ENCODE data around the gene CLEC7A.
A peak's percentile ranks its signal among the peaks of the same experiment; 100 is the strongest.

DNA sequence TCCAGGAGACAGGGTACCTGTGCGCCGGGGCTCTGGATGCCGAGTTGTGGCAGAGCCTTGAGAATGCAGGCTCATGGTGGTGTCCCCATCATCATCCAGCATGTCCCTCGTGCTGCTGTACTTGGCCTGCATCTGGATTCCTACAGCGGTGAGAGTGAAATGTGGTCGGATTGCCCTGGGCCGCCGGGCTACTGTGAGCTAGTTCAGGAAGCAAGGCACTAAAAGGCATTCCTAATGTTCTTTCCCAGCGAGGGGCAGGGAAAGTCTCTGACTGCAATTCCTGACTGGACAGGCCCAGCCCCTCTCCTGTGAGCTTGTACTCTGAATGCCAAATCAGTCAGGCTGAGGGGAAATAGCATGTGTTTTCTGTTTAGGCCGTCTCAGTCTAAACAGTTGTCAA, 31.2 kb downstream of the CLEC7A start, which contains the start of gene CLEC1A:
- TF ChIP-seq, protein P1, sequence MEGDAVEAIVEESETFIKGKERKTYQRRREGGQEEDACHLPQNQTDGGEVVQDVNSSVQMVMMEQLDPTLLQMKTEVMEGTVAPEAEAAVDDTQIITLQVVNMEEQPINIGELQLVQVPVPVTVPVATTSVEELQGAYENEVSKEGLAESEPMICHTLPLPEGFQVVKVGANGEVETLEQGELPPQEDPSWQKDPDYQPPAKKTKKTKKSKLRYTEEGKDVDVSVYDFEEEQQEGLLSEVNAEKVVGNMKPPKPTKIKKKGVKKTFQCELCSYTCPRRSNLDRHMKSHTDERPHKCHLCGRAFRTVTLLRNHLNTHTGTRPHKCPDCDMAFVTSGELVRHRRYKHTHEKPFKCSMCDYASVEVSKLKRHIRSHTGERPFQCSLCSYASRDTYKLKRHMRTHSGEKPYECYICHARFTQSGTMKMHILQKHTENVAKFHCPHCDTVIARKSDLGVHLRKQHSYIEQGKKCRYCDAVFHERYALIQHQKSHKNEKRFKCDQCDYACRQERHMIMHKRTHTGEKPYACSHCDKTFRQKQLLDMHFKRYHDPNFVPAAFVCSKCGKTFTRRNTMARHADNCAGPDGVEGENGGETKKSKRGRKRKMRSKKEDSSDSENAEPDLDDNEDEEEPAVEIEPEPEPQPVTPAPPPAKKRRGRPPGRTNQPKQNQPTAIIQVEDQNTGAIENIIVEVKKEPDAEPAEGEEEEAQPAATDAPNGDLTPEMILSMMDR (IDR thresholded peaks at IDR 0.05 in 4 of 5, conservative IDR thresholded peaks at IDR 0.05 in 1 of 5), result no peak
- peak; percentile 48 to 69 for TF ChIP-seq POLR2A (IDR thresholded peaks at IDR 0.05)
